Measurements from ENCODE around the gene HYCC1. TPM values are rescaled to one million over a fixed set of nuclear protein-coding genes. Genes with fewer than 3 reads are reported as not detected.

The HYCC1 gene
- total RNA-seq, 1 experiment from 2014 or later: 125 TPM

DNA sequence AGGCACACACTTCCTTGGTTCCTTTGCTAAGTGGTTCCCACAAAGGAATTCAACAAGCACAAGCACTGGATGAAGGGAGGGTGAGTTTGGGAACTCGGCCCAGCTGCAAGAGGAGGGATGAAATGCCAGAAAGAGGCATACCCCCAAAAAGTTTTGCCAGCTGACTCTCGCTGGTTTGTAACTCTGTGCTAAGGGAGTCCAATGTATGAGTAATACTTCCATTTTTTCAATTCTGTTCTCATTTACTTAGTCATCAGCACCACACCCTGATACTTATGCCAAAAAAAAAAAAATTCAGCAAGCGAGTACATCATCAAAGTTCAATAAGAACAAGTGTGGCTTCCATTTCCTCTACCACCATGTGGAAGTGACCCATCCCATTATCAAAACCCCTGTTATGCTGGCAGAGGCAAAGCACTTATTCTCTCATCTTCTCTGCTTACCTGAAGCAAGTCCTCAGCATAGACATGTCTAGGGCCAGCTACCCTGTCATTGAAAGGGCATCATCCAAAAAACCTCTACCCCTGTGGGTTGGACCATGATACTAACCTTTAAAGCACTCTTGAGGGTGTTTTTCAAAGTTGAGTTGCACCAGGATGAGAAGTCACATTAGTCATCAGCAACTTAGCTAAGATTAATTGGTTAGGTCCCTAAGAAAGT lies 6.9 kb upstream of the HYCC1 start:
- H3K9me3 Mint-ChIP-seq: peaks cover 8% of the 10 kb centered on the region; the same call in 1 of the 2 replicates
- DNase-seq (ENCODE audit: low spot score): no peak
- no peak for ATAC-seq
- peaks cover 16% of the 10 kb centered on the region for H3K4me1 Mint-ChIP-seq
- ChIA-PET CTCF (no interaction called here), POLR2A (no interaction called here)
- TF ChIP-seq ATF2 (CRISPR knock-in tag; IDR thresholded peaks at IDR 0.05; ENCODE audit: borderline replicate concordance, low read depth) (no peak), TCF7 (CRISPR knock-in tag; IDR thresholded peaks at IDR 0.05; ENCODE audit: low read depth) (no peak), PRRX2 (CRISPR knock-in tag; IDR thresholded peaks at IDR 0.05) (no peak)
- H3K27me3 Mint-ChIP-seq (ENCODE audit: low read depth): peaks cover 4% of the 10 kb centered on the region; the same call in 1 of the 2 replicates
- H3K4me3 Mint-ChIP-seq: no peak overlapping the region
- no peaks in the 10 kb centered on the region for H3K36me3 Mint-ChIP-seq
- H3K27ac Mint-ChIP-seq: no peak overlapping the region

- H3K4me3 Mint-ChIP-seq: no peak overlapping the region
- no peak for DNase-seq (ENCODE audit: low spot score)
- H3K36me3 Mint-ChIP-seq: no peaks in the 10 kb centered on the region
- H3K4me1 Mint-ChIP-seq: peaks cover 24% of the 10 kb centered on the region
- no peak for ATAC-seq
- peaks cover 4% of the 10 kb centered on the region; the same call in 1 of the 2 replicates for H3K27me3 Mint-ChIP-seq (ENCODE audit: low read depth)
- TF ChIP-seq, protein P1, sequence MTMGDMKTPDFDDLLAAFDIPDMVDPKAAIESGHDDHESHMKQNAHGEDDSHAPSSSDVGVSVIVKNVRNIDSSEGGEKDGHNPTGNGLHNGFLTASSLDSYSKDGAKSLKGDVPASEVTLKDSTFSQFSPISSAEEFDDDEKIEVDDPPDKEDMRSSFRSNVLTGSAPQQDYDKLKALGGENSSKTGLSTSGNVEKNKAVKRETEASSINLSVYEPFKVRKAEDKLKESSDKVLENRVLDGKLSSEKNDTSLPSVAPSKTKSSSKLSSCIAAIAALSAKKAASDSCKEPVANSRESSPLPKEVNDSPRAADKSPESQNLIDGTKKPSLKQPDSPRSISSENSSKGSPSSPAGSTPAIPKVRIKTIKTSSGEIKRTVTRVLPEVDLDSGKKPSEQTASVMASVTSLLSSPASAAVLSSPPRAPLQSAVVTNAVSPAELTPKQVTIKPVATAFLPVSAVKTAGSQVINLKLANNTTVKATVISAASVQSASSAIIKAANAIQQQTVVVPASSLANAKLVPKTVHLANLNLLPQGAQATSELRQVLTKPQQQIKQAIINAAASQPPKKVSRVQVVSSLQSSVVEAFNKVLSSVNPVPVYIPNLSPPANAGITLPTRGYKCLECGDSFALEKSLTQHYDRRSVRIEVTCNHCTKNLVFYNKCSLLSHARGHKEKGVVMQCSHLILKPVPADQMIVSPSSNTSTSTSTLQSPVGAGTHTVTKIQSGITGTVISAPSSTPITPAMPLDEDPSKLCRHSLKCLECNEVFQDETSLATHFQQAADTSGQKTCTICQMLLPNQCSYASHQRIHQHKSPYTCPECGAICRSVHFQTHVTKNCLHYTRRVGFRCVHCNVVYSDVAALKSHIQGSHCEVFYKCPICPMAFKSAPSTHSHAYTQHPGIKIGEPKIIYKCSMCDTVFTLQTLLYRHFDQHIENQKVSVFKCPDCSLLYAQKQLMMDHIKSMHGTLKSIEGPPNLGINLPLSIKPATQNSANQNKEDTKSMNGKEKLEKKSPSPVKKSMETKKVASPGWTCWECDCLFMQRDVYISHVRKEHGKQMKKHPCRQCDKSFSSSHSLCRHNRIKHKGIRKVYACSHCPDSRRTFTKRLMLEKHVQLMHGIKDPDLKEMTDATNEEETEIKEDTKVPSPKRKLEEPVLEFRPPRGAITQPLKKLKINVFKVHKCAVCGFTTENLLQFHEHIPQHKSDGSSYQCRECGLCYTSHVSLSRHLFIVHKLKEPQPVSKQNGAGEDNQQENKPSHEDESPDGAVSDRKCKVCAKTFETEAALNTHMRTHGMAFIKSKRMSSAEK (CRISPR knock-in tag; IDR thresholded peaks at IDR 0.05; ENCODE audit: borderline replicate concordance): no peak
- peak; percentile 51; the same call in 1 of the 2 replicates for TF ChIP-seq PRDM15 (CRISPR knock-in tag; IDR thresholded peaks at IDR 0.05)
- no peak for TF ChIP-seq ZBTB43 (CRISPR knock-in tag; IDR thresholded peaks at IDR 0.05)
- TF ChIP-seq, protein P2, sequence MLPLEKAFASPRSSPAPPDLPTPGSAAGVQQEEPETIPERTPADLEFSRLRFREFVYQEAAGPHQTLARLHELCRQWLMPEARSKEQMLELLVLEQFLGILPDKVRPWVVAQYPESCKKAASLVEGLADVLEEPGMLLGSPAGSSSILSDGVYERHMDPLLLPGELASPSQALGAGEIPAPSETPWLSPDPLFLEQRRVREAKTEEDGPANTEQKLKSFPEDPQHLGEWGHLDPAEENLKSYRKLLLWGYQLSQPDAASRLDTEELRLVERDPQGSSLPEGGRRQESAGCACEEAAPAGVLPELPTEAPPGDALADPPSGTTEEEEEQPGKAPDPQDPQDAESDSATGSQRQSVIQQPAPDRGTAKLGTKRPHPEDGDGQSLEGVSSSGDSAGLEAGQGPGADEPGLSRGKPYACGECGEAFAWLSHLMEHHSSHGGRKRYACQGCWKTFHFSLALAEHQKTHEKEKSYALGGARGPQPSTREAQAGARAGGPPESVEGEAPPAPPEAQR (CRISPR knock-in tag; IDR thresholded peaks at IDR 0.05): no peak
- no peak for TF ChIP-seq ZNF138 (CRISPR knock-in tag; conservative IDR thresholded peaks at IDR 0.05)
- TF ChIP-seq ZNF425 (CRISPR knock-in tag; conservative IDR thresholded peaks at IDR 0.05): no peak
- TF ChIP-seq E2F4 (CRISPR knock-in tag; IDR thresholded peaks at IDR 0.05; ENCODE audit: borderline replicate concordance, low read depth): no peak
- TF ChIP-seq, protein P3, sequence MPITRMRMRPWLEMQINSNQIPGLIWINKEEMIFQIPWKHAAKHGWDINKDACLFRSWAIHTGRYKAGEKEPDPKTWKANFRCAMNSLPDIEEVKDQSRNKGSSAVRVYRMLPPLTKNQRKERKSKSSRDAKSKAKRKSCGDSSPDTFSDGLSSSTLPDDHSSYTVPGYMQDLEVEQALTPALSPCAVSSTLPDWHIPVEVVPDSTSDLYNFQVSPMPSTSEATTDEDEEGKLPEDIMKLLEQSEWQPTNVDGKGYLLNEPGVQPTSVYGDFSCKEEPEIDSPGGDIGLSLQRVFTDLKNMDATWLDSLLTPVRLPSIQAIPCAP (CRISPR knock-in tag; IDR thresholded peaks at IDR 0.05): no peak
- peaks cover 8% of the 10 kb centered on the region; the same call in 1 of the 2 replicates for H3K9me3 Mint-ChIP-seq
- no peak overlapping the region for H3K27ac Mint-ChIP-seq
- POLR2A ChIA-PET: no interaction called here
- CTCF ChIA-PET: interaction anchor here (1.0 kb wide), 1 partner anchor 36 kb away, joined by 3 read pairs; no protein-coding TSS in a partner anchor
Measured at GRCh38 chr7:23018750-23019149, 4.8 kb upstream of the HYCC1 start.

Data from WTC11 (cell line).